Vagina (tissue), 2 donors: Measurements from ENCODE around the gene HELZ. TPM values are rescaled to one million over a fixed set of nuclear protein-coding genes. Genes with fewer than 3 reads are reported as not detected.
A peak's percentile ranks its signal among the peaks of the same experiment; 100 is the strongest.

Experiments
- DNase-seq, 2 donors: peaks; one replicate each; pipeline ENCODE4 v3.0.0-alpha.2; 2017; ENCODE audit errors: extremely low spot score in 2 of 2
- H3K27ac ChIP-seq: fragments of 200-600 bp; sonication (generic); one replicate; pipeline ENCODE4 v1.5.1; 2019
- H3K27me3 ChIP-seq: fragments of 200-600 bp; sonication (generic); one replicate; pipeline ENCODE4 v1.5.1; 2019
- H3K36me3 ChIP-seq, 2 donors: fragments of 200-600 bp; sonication (generic); one replicate each; pipeline ENCODE4 v1.5.1; 2017 to 2019
- H3K4me1 ChIP-seq: fragments of 200-600 bp; sonication (generic); one replicate; pipeline ENCODE4 v1.5.1; 2019
- H3K4me3 ChIP-seq, 2 donors: fragments of 200-600 bp; sonication (generic); 1 replicate in 1 of 2; 2 replicates in 1 of 2; pipeline ENCODE4 v1.5.1; 2016 to 2019
- H3K9me3 ChIP-seq: fragments of 200-600 bp; sonication (generic); one replicate; pipeline ENCODE4 v1.5.1; 2019
- CTCF ChIP-seq, 3 experiments: fragments of 450-650 bp in 2 of 3; fragments of 200-600 bp in 1 of 3; sonication (generic) in 1 of 3; IDR thresholded peaks; one replicate each; pipeline ENCODE4 v1.5.1; 2017 to 2019; ENCODE audit warnings: antibody characterized with exemption in 3 of 3, mild to moderate bottlenecking in 2 of 3, moderate library complexity in 2 of 3
- POLR2A ChIP-seq, 2 donors: fragments of 450-650 bp; IDR thresholded peaks; one replicate each; pipeline ENCODE4 v1.6.1; 2017; ENCODE audit warnings: antibody characterized with exemption in 2 of 2, mild to moderate bottlenecking in 2 of 2, moderate library complexity in 2 of 2
- POLR2AphosphoS5 ChIP-seq, 2 donors: sonication (generic); formaldehyde crosslinking; IDR thresholded peaks; one replicate each; pipeline ENCODE4 v1.9.0; 2017; ENCODE audit warnings: antibody characterized with exemption in 2 of 2, mild to moderate bottlenecking in 2 of 2, low read depth in 1 of 2; ENCODE audit not compliant: insufficient read depth in 1 of 2
- intact Hi-C: fragments of 100-400 bp; cut with DNase I; formaldehyde crosslinking; loops from one replicate; pipeline ENCODE4 v1.15.1; 2023
- total RNA-seq: library from RNA; depleted of rRNA; stranded (reverse); fragments of >200 nt; gene quantifications from one replicate; pipeline ENCODE4 v1.2.3, GENCODE V29; 2016

Gene HELZ
- total RNA-seq, 1 donor from 2014 or later, result 31.4 TPM

GRCh38 chr17:67221062-67221998, 23.7 kb downstream of the HELZ start:
- DNase-seq, result no peak
- TF ChIP-seq POLR2AphosphoS5 (IDR thresholded peaks at IDR 0.05; ENCODE audit: insufficient read depth in 1 of 2, low read depth in 1 of 2) (no peak), POLR2A (IDR thresholded peaks at IDR 0.05) (no peak), CTCF (IDR thresholded peaks at IDR 0.05) (peak in 1 of 3 experiments; percentile 10)
- no peaks in the 10 kb centered on the region for H3K27me3 ChIP-seq
- no peak overlapping the region for H3K27ac ChIP-seq
- H3K4me3 ChIP-seq, result no peak overlapping the region
- peaks cover 0 to 10% of the 10 kb centered on the region in 2 donors for H3K36me3 ChIP-seq
- H3K9me3 ChIP-seq, result no peaks in the 10 kb centered on the region
- H3K4me1 ChIP-seq, result peaks cover 18% of the 10 kb centered on the region
- intact Hi-C loops, result no loop called here

- Histone ChIP-seq H3K27me3 (no peaks in the 10 kb centered on the region), H3K4me3 (no peak overlapping the region), H3K36me3 (peaks cover 0 to 14% of the 10 kb centered on the region in 2 donors), H3K9me3 (no peaks in the 10 kb centered on the region), H3K4me1 (peaks cover 27% of the 10 kb centered on the region), H3K27ac (no peak overlapping the region)
- no peak for TF ChIP-seq POLR2A (IDR thresholded peaks at IDR 0.05)
- no peak for TF ChIP-seq CTCF (IDR thresholded peaks at IDR 0.05)
- TF ChIP-seq POLR2AphosphoS5 (IDR thresholded peaks at IDR 0.05; ENCODE audit: insufficient read depth in 1 of 2, low read depth in 1 of 2), result no peak
- intact Hi-C loops, result no loop called here
- DNase-seq, result no peak
Observed at GRCh38 chr17:67218385-67218950, 26.5 kb downstream of the HELZ start.

- Histone ChIP-seq H3K4me1 (peaks cover 37% of the 10 kb centered on the region), H3K27me3 (no peaks in the 10 kb centered on the region), H3K4me3 (no peak overlapping the region), H3K27ac (no peak overlapping the region), H3K36me3 (peaks cover 0 to 14% of the 10 kb centered on the region in 2 donors), H3K9me3 (no peaks in the 10 kb centered on the region)
- TF ChIP-seq POLR2AphosphoS5 (IDR thresholded peaks at IDR 0.05; ENCODE audit: insufficient read depth in 1 of 2, low read depth in 1 of 2) (no peak), POLR2A (IDR thresholded peaks at IDR 0.05) (no peak), CTCF (IDR thresholded peaks at IDR 0.05) (no peak)
- intact Hi-C loops, result no loop called here
- DNase-seq, result no peak
Observed at GRCh38 chr17:67217446-67217845, 27.6 kb downstream of the HELZ start.

- H3K4me1 ChIP-seq, result peaks cover 38% of the 10 kb centered on the region
- H3K4me3 ChIP-seq, result no peak overlapping the region
- no peak for DNase-seq
- peaks cover 0 to 14% of the 10 kb centered on the region in 2 donors for H3K36me3 ChIP-seq
- no peak overlapping the region for H3K27ac ChIP-seq
- TF ChIP-seq POLR2A (IDR thresholded peaks at IDR 0.05) (no peak), CTCF (IDR thresholded peaks at IDR 0.05) (no peak), POLR2AphosphoS5 (IDR thresholded peaks at IDR 0.05; ENCODE audit: insufficient read depth in 1 of 2, low read depth in 1 of 2) (no peak)
- intact Hi-C loops, result no loop called here
- no peaks in the 10 kb centered on the region for H3K9me3 ChIP-seq
- no peaks in the 10 kb centered on the region for H3K27me3 ChIP-seq
Observed at GRCh38 chr17:67216578-67217320, 28.2 kb downstream of the HELZ start.
